Adrenal gland (tissue), 5 donors: ENCODE measurements around the gene APOA1.

ENCODE experiments used
- POLR2A ChIP-seq, 2 donors: fragments of 450-650 bp; IDR thresholded peaks; one replicate each; pipeline ENCODE4 v1.6.1; 2017; ENCODE audit warnings: antibody characterized with exemption in 2 of 2, mild to moderate bottlenecking in 2 of 2, moderate library complexity in 1 of 2
- TF ChIP-seq, protein P1 (sequence below), 6 experiments: fragments of 450-650 bp in 4 of 6; fragments of 200-600 bp in 2 of 6; sonication (generic) in 1 of 6; IDR thresholded peaks; 1 replicate in 5 of 6; 2 replicates in 1 of 6; pipeline versions ENCODE4 v1.5.1 to v1.8.0; 2016 to 2021; ENCODE audit warnings: antibody characterized with exemption in 6 of 6, mild to moderate bottlenecking in 2 of 6, moderate library complexity in 1 of 6
- donor health status: DM: no; HTN: no; CAD: no.

DNA sequence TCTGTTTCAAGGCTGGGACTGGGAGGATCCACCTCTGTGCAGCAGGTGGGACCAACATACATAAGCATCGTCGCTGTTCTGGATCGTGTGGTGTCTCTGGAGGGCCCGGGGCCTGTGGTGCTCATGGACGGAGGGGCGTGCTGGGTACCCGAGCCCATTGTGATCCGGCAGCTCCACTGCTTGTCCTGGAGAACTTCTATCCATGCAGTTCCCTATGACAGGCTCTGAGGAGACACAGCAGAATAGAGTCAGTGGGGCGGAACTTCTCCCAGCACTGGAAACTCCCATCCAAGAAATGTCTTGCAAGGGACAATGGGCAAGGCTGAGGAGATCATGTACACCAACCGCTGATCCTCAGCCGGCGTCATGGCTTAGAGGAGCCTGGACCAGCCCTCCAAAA is 11.6 kb upstream of the APOA1 start:
- TF ChIP-seq, protein P1, sequence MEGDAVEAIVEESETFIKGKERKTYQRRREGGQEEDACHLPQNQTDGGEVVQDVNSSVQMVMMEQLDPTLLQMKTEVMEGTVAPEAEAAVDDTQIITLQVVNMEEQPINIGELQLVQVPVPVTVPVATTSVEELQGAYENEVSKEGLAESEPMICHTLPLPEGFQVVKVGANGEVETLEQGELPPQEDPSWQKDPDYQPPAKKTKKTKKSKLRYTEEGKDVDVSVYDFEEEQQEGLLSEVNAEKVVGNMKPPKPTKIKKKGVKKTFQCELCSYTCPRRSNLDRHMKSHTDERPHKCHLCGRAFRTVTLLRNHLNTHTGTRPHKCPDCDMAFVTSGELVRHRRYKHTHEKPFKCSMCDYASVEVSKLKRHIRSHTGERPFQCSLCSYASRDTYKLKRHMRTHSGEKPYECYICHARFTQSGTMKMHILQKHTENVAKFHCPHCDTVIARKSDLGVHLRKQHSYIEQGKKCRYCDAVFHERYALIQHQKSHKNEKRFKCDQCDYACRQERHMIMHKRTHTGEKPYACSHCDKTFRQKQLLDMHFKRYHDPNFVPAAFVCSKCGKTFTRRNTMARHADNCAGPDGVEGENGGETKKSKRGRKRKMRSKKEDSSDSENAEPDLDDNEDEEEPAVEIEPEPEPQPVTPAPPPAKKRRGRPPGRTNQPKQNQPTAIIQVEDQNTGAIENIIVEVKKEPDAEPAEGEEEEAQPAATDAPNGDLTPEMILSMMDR (IDR thresholded peaks at IDR 0.05), result no peak
- TF ChIP-seq POLR2A (IDR thresholded peaks at IDR 0.05), result no peak
